NT2/D1 (cell line): ENCODE measurements around the gene FBXO17.

Experiments used
- DNase-seq: peaks from one replicate; pipeline ENCODE4 v3.0.0-alpha.2; 2011; ENCODE audit warnings: low read depth, low spot score
- H3K27me3 ChIP-seq: 2 replicates; pipeline ENCODE4 v1.6.0; 2011; ENCODE audit warnings: mild to moderate bottlenecking; ENCODE audit not compliant: insufficient read length, insufficient read depth
- H3K36me3 ChIP-seq: 2 replicates; pipeline ENCODE4 v1.6.1; 2011; ENCODE audit warnings: mild to moderate bottlenecking, low read length, mixed read lengths; ENCODE audit not compliant: insufficient read depth, insufficient read length
- H3K4me1 ChIP-seq: 2 replicates; pipeline ENCODE4 v1.5.1; 2011; ENCODE audit not compliant: insufficient read depth, insufficient read length
- H3K4me3 ChIP-seq: 2 replicates; pipeline ENCODE4 v1.5.1; 2011; ENCODE audit warnings: low read depth; ENCODE audit not compliant: insufficient read length
- H3K9ac ChIP-seq: 2 replicates; pipeline ENCODE4 v1.6.0; 2011; ENCODE audit warnings: low read depth; ENCODE audit not compliant: insufficient read length
- H3K9me3 ChIP-seq: 2 replicates; pipeline ENCODE4 v1.5.1; 2011; ENCODE audit warnings: mild to moderate bottlenecking, low read length; ENCODE audit not compliant: insufficient read depth
- SUZ12 ChIP-seq: IDR thresholded peaks from 2 replicates; pipeline ENCODE4 v1.6.1; 2011; ENCODE audit not compliant: insufficient read length, insufficient read depth; ENCODE audit errors: extremely low read depth
- YY1 ChIP-seq: IDR thresholded peaks from 2 replicates; pipeline ENCODE4 v1.6.1; 2011; ENCODE audit not compliant: insufficient read length, insufficient read depth
- ZNF274 ChIP-seq: IDR thresholded peaks from 2 replicates; pipeline ENCODE4 v1.6.1; 2011; ENCODE audit warnings: mild to moderate bottlenecking, low read depth, low read length

FBXO17 gene, protein sequence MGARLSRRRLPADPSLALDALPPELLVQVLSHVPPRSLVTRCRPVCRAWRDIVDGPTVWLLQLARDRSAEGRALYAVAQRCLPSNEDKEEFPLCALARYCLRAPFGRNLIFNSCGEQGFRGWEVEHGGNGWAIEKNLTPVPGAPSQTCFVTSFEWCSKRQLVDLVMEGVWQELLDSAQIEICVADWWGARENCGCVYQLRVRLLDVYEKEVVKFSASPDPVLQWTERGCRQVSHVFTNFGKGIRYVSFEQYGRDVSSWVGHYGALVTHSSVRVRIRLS

DNA sequence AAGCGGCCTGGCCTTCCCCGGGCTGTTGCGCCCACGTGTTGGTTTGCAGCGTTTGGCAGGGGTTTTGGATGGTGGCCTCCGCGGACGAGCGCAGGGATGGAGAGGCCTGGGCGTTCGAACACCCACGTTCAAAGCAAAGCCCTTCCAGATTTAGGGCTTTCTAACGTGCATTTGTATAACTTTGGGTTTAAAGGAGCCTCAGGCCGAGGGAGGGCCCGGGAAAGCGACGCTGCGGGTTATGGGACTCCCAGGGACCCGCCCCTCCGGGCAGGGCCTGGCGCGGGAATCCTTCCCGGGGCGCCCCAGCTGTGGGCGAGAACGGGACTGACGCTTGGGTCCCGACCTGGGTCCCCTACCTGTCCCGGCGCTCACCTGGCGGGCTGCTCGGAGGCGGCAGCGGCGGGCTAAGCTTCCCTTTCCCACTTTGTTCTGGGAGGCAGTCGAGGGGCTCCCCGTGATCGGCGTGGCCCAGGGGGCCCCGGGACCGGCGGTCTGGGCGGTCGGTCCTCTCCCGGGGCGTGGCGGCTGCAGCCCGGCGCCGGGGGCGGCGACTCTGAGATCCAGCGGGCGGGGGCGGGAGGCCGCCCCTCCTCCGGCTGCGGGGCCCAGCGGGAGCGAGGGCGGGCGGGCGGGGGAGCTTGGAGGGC is at the start of gene FBXO17:
TSS of gene FBXO17 (minus strand) at position 529 of the 647 bp plus-strand sequence. CDS start 25,423 bp downstream, outside the sequence.
- Histone ChIP-seq H3K9me3 (peaks cover 6% of the 10 kb centered on the region; the same call in 1 of the 2 replicates), H3K4me3 (peak within 1 kb of the TSS; percentile 77), H3K36me3 (peaks cover 9% of the 10 kb centered on the region), H3K9ac (peak within 1 kb of the TSS; percentile 82), H3K27me3 (no peaks in the 10 kb centered on the region), H3K4me1 (peaks cover 4% of the 10 kb centered on the region)
- no peak for DNase-seq
- TF ChIP-seq ZNF274 (no peak), SUZ12 (no peak), YY1 (no peak)

DNA sequence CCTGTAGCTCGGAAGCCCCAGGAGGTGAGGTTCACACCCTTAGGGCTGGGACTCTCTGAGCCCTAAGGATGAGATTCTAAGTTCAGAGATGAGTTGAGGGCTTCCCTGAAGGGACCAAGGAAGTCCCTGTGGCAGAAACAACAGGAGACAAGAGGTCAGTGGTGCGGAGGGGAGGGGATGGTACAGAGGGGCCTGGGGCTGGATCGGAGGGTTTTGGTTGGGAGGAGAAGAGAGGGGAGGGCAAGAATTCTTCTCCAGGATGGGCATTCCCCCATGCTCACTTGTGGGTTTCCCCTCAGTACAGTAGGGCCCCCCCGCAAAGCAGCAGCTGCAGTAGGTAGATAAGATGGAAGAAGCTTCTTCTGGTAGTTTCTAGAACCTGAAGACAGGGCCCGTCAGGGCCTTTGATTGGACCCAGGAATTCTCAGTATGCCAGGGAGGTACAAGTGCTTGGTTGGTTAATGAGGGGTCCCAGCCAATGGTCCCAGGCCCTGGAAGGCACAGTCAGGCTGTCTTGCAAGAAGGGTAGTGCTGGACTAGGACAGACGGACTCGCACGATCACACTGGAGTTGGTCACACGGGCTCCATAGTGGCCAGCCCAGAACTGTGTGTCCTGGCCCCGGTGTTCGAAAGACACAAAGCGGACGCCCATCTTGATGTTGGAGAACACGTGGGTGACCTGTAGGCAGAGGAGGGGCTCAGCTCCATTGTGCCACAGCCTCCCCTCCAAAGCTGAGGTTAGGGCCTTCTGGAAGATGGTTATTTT is 49.5 kb upstream of the FBXO17 start:
- no peak for TF ChIP-seq SUZ12
- no peak for TF ChIP-seq YY1
- TF ChIP-seq ZNF274: no peak
- Histone ChIP-seq H3K27me3 (no peaks in the 10 kb centered on the region), H3K4me3 (no peak overlapping the region), H3K4me1 (no peaks in the 10 kb centered on the region), H3K9ac (no peak overlapping the region), H3K36me3 (peaks cover 11% of the 10 kb centered on the region), H3K9me3 (peaks cover 11% of the 10 kb centered on the region; the same call in 1 of the 2 replicates)
- DNase-seq: no peak

DNA sequence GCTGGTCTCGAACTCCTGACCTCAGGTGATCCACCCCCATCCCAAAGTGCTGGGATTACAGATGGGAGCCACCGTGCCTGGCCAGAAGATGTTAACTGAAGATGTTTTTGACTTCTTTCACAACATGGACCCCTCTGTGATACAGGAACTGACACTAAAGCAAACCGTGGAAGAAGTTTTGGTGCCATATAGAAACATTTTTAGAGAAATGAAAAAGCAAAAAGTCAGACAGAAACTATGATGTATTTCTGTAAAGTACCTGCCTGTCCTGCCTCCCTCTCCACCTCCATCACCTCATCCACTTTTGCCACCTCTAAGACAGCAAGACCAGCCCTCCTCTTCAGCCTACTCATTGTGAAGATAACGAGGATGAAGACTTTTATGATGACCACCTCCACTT is 45.5 kb upstream of the FBXO17 start:
- no peak overlapping the region for H3K4me3 ChIP-seq
- H3K9me3 ChIP-seq: no peaks in the 10 kb centered on the region
- no peak for DNase-seq
- no peak overlapping the region for H3K9ac ChIP-seq
- no peaks in the 10 kb centered on the region for H3K4me1 ChIP-seq
- H3K27me3 ChIP-seq: no peaks in the 10 kb centered on the region
- peaks cover 3% of the 10 kb centered on the region for H3K36me3 ChIP-seq
- no peak for TF ChIP-seq SUZ12
- TF ChIP-seq ZNF274: no peak
- TF ChIP-seq YY1: no peak

DNA sequence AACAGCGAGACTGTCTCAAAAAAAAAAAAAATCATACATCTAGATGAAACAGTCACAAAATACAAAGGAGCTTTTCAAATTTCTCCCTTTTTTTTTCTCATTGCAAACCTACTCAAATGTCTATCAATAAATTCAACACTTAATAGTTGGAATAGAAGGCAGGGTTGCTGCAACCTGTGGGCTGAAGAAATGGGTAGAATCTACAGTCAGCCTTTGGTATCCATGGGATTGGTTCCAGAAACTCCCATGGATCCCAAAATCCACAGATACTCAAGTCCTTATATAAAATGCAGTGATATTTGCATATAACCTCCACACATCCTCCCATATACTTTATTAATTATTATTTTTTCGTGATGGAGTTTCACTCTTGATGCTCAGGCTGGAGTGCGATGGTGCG is 42.1 kb upstream of the FBXO17 start:
- Histone ChIP-seq H3K4me1 (no peaks in the 10 kb centered on the region), H3K27me3 (no peaks in the 10 kb centered on the region), H3K9me3 (no peaks in the 10 kb centered on the region), H3K36me3 (no peaks in the 10 kb centered on the region), H3K9ac (no peak overlapping the region), H3K4me3 (no peak overlapping the region)
- TF ChIP-seq ZNF274: no peak
- DNase-seq: no peak

DNA sequence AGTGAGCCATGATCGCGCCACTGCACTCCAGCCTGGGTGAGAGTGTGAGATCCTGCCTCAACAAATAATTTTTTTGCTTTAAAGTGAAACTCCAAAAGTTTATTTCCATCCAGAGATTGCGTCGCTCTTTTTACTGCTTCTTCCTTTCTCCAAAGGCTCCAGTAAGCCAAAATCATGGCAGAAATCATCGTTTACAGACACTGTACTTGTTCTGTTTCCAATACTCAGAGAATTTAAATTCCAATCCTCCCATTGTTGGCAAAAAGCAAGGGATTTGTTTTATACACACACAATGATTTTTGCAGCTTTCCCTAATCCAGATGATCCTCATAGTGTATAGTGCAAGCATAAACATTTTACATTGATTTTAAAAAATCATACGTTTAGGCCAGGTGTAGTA is 41.5 kb upstream of the FBXO17 start:
- H3K9me3 ChIP-seq: no peaks in the 10 kb centered on the region
- no peak for DNase-seq
- no peak overlapping the region for H3K9ac ChIP-seq
- no peak overlapping the region for H3K4me3 ChIP-seq
- H3K36me3 ChIP-seq: no peaks in the 10 kb centered on the region
- TF ChIP-seq YY1 (no peak), SUZ12 (no peak), ZNF274 (no peak)
- H3K27me3 ChIP-seq: no peaks in the 10 kb centered on the region
- no peaks in the 10 kb centered on the region for H3K4me1 ChIP-seq

DNA sequence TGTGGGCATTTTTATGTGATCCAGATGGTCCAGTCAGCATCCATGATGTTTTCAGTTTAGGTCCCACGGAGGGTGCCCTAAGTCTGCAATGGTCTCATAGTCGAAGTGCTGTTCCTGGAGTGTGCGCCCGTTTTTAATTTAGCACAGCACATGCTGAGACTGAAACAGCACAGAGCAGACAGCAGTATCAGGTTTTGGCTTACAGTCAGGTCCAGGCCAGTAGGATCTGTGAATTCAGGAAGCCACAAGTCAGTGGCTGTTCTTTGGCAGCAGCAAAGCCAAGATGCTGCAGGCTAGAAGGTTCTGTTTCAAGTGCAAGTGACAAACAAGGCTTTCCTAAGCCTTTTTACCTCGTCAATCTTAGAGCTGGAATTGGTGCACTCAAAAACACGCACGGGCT is 38.5 kb upstream of the FBXO17 start:
- DNase-seq: no peak
- Histone ChIP-seq H3K27me3 (no peaks in the 10 kb centered on the region), H3K9me3 (no peaks in the 10 kb centered on the region), H3K4me3 (no peak overlapping the region), H3K36me3 (no peaks in the 10 kb centered on the region), H3K4me1 (no peaks in the 10 kb centered on the region), H3K9ac (no peak overlapping the region)
- no peak for TF ChIP-seq YY1
- no peak for TF ChIP-seq ZNF274
- no peak for TF ChIP-seq SUZ12

DNA sequence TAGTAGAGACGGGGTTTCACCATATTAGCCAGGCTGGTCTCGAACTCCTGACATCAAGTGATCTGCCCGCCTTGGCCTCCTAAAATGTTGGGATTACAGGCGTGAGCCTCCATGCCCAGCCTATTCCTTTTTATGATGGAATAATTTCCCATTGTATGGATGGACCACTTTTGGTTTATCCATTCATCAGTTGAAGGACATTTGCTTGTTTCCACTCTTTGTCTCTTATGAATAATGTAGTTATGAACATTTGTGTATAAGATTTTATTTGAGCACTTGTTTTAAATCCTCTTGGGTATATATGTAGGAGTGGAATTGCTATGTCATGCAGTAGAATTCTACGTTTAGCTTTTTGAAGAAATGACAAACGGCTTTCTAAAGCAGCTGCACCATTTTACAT is 33.5 kb upstream of the FBXO17 start:
- Histone ChIP-seq H3K27me3 (no peaks in the 10 kb centered on the region), H3K36me3 (no peaks in the 10 kb centered on the region), H3K4me3 (no peak overlapping the region), H3K9me3 (no peaks in the 10 kb centered on the region), H3K4me1 (no peaks in the 10 kb centered on the region), H3K9ac (no peak overlapping the region)
- no peak for TF ChIP-seq SUZ12
- no peak for TF ChIP-seq ZNF274
- TF ChIP-seq YY1: no peak
- no peak for DNase-seq
